Measurements from ENCODE around the gene PDLIM5. TPM values are rescaled to one million over a fixed set of nuclear protein-coding genes. Genes with fewer than 3 reads are reported as not detected.

The PDLIM5 gene
- total and polyA plus RNA-seq, 11 donors, result 262 to 1,378 (median 1,035) TPM

DNA sequence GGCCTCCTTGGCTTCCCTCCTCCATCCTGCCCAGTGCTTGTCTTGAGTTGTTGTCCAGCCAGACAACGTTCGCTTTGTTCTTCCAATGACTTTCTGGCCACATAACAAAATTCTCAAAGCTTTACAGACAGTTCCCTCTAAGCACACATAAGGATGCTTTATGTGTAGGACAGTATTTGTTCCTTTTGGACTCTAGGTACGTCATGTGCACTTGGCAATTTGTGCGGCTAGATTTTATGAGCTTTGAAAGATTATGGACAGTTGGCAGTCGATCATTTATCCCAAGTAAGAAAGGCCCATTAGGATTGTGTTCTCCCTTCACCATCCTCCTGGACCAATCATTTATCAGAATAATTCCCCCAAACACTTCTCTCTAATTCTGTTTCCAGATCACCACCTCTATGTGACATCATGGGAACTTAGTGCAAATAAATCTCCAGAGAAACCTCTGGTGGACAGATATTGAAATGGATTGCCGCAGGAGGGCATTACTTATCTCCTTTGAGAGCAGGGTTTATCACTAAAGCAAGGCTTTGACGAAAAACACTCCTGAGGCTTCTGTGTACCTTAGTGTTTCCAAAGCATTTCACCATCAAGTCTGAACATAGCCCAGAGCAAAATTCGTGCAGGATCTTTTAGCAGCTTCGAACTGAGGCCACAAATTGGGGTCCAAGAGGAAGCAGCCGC lies 228.6 kb downstream of the PDLIM5 start:
- Histone ChIP-seq H3K9me3 (no peaks in the 10 kb centered on the region), H3K36me3 (no peaks in the 10 kb centered on the region), H3K4me1 (peaks cover 0 to 9% (median 0%) of the 10 kb centered on the region in 12 donors), H3K27ac (no peak overlapping the region), H3K4me3 (no peak overlapping the region), H3K27me3 (peaks cover 0 to 3% (median 0%) of the 10 kb centered on the region in 9 donors)
- no peak for ATAC-seq
- 63 to 79% (median 65%) methylated on average over 10 of the region's 10 CpGs for WGBS, 4 donors
- no peak for DNase-seq
- TF ChIP-seq POLR2A (IDR thresholded peaks at IDR 0.05) (no peak), CTCF (IDR thresholded peaks at IDR 0.05) (no peak)
- intact Hi-C loops (cut with DNase I), result no loop called here

DNA sequence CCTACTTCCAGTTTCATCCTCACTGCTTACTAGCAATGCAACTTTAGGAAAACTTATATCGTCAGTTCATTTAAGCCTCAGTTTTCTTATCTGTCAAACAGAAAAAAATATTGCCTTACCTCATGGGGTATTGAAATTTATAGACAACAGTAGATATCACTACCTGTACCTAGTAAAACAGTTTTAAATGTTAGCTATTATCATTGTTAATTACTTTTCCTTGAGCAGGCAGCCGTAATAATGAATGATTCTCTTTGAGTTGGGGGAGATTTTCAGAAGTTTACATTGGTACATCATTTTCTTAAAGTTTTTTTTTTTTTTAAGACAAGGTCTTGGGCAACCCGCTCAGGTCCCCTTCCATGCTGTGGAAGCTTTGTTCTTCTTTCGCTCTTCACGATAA lies 234.3 kb downstream of the PDLIM5 start:
- TF ChIP-seq CTCF (IDR thresholded peaks at IDR 0.05) (no peak), POLR2A (IDR thresholded peaks at IDR 0.05) (no peak)
- no peaks in the 10 kb centered on the region for H3K9me3 ChIP-seq
- 92 to 95% (median 93%) methylated on average over 5 of the region's 5 CpGs for WGBS, 4 donors
- H3K4me3 ChIP-seq, result no peak overlapping the region
- H3K27me3 ChIP-seq, result no peaks in the 10 kb centered on the region
- DNase-seq (no peak), ATAC-seq (no peak)
- H3K36me3 ChIP-seq, result no peaks in the 10 kb centered on the region
- intact Hi-C loops (cut with DNase I), result no loop called here
- H3K27ac ChIP-seq, result no peak overlapping the region
- H3K4me1 ChIP-seq, result no peaks in the 10 kb centered on the region

- Histone ChIP-seq H3K9me3 (no peaks in the 10 kb centered on the region), H3K4me1 (no peaks in the 10 kb centered on the region), H3K27ac (no peak overlapping the region), H3K4me3 (no peak overlapping the region), H3K36me3 (no peaks in the 10 kb centered on the region), H3K27me3 (no peaks in the 10 kb centered on the region)
- ATAC-seq, result no peak
- no peak for TF ChIP-seq CTCF (IDR thresholded peaks at IDR 0.05)
- TF ChIP-seq POLR2A (IDR thresholded peaks at IDR 0.05), result no peak
- 59 to 64% (median 62%) methylated on average over 4 of the region's 4 CpGs for WGBS, 4 donors
- no peak for DNase-seq
- intact Hi-C loops (cut with DNase I), result no loop called here
Observed at GRCh38 chr4:94689155-94689860, 237.6 kb downstream of the PDLIM5 start.

GRCh38 chr4:94690851-94691254 lies 239.1 kb downstream of the PDLIM5 start:
- DNase-seq (no peak), ATAC-seq (no peak)
- Histone ChIP-seq H3K36me3 (no peaks in the 10 kb centered on the region), H3K27ac (no peak overlapping the region), H3K4me1 (no peaks in the 10 kb centered on the region), H3K9me3 (no peaks in the 10 kb centered on the region), H3K4me3 (no peak overlapping the region), H3K27me3 (no peaks in the 10 kb centered on the region)
- TF ChIP-seq POLR2A (IDR thresholded peaks at IDR 0.05) (no peak), CTCF (IDR thresholded peaks at IDR 0.05) (no peak)
- WGBS, 4 donors, result 75 to 81% (median 79%) methylated on average over 4 of the region's 4 CpGs
- intact Hi-C loops (cut with DNase I), result no loop called here
